Measurements from ENCODE around the gene MRC2. TPM values are rescaled to one million over a fixed set of nuclear protein-coding genes. Genes with fewer than 3 reads are reported as not detected.

MRC2 gene
- polyA plus RNA-seq, 2 of the 4 experiments (the other 2 are of a cell fraction), result 20.2 to 57.3 TPM

DNA sequence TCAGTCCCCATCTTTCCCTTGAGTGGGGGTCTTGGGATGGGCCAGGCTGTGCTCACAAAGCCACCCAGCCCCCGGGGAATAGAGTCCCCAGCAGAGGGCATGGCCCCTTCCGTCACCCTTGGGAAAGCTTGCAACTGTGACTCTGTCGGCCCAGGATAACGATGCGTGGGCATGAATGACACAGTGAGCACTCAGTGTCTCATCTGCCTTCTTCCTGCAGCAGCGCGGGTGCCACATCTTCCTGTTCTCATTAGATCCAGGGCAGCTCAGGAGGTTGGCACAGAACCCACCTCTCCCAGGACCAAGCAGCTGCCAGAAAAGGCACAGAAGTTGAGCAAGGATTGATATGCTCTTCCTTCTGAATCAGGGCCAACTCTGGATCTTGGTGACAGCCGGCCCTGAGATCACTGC is 84.7 kb downstream of the MRC2 start (continued):
- TF ChIP-seq, protein P1, sequence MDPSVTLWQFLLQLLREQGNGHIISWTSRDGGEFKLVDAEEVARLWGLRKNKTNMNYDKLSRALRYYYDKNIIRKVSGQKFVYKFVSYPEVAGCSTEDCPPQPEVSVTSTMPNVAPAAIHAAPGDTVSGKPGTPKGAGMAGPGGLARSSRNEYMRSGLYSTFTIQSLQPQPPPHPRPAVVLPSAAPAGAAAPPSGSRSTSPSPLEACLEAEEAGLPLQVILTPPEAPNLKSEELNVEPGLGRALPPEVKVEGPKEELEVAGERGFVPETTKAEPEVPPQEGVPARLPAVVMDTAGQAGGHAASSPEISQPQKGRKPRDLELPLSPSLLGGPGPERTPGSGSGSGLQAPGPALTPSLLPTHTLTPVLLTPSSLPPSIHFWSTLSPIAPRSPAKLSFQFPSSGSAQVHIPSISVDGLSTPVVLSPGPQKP (IDR thresholded peaks at IDR 0.05; ENCODE audit: low read depth, low read length), result no peak

DNA sequence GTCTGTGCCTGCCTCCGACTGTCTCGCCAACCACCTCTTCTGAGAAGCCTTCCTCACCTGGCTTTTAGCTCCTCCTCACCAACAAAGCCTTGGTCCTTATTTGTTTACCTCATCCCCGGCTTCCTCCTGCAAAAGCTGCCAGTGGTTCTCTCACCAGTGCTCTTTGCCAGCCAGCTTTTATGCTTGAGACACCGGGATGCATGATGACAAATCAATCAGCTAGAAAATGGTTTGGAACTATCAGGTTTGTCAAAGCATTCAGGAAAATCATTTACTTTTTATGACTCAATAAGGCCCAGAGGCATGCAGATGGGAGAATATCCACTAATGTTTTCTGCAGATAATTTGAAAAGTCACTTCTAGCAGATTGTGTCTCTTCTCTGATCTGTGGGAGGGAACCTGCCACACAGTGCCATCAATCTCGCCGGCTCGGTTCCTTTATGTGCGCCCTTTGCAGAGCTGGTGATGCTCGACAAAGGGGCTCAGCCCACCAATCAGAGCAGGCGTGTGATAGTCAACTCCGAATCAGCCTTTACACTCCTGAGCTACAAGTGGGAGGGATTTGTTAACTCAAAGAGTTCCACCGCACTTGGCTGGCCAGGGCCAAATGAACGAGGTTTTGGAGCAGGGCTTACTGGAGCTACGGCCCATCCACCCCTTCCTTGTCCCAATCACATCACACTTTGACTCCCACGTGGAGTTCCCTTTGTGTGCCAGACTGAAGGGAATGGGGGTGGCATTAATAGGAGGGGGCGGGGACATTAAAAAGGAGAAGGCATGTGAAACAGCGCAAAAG is 85.8 kb downstream of the MRC2 start:
- WGBS (ENCODE audit: missing lambda C conversion rate), result 84% methylated on average over 17 of the region's 17 CpGs

DNA sequence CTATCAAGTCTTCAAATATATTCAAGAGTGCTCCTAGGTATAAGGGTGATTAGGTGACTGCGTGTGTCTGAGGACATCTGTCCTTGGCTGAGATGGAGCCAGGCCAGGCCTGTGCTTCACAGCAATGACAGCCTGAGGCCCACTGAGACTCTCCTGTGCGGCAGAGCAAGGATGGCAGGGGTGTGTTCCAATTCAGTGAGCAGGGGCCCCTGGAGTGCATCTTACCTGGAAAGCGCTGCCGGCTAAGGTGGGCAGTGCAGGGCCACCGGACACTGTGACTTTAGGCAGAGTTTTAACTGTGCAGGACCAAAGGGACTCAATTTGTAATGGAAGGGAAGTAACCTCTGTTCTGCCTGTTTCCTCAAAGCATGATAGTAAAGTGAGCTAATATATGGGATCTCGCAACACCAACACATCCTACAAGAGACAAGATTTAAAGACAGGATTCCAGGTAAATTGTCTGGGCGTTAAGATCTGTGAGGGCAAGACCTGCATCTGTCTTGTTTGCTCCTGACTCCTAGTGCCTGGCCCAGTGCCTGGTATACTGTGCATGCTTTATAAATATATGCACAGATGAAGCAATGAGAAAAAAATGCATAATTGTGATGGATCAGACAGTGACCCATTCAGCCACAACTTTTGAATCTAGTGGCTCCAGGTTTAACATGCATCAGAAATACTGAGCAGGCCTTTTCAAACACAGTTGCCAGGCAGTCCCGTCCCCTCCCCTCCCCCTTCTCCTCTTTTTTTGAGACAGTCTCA is 86.7 kb downstream of the MRC2 start:
- POLR2A ChIA-PET, result no interaction called here
- WGBS (ENCODE audit: missing lambda C conversion rate), result 88% methylated on average over 7 of the region's 8 CpGs
- H3K4me1 ChIP-seq, result 0 out of 3 replicates have a peak, but pooled peaks cover 9% of the 10 kb centered on the region
- peak overlapping the region in 1 of 2 experiments; percentile 20; a peak in 1 of 6 replicates for H3K27ac ChIP-seq
- no peak overlapping the region for H3K4me2 ChIP-seq
- DNase-seq (ENCODE audit: low read depth in 1 of 2, low spot score in 1 of 2), result no peak
- H3K9me3 ChIP-seq, result peaks cover 3% of the 10 kb centered on the region; the same call in 1 of the 3 replicates
- CTCF ChIA-PET, result interaction anchor here (1.1 to 4.5 kb wide), 7 partner anchors 9 to 254 kb away, joined by 3 to 23 read pairs (median 5); no protein-coding TSS in a partner anchor
- FAIRE-seq, result no peak
- TF ChIP-seq ESRRA (IDR thresholded peaks at IDR 0.05; ENCODE audit: borderline replicate concordance, low read length) (no peak), CEBPB (IDR thresholded peaks at IDR 0.05) (no peak), HOXA7 (CRISPR knock-in tag; IDR thresholded peaks at IDR 0.05) (no peak), JUNB (IDR thresholded peaks at IDR 0.05) (no peak), TP53 (CRISPR knock-in tag; IDR thresholded peaks at IDR 0.05) (no peak), NFE2L2 (conservative IDR thresholded peaks at IDR 0.05; ENCODE audit: low read length) (no peak), HOXB13 (CRISPR knock-in tag; IDR thresholded peaks at IDR 0.05; ENCODE audit: low read depth) (no peak), FOXS1 (CRISPR knock-in tag; IDR thresholded peaks at IDR 0.05) (no peak), MAZ (IDR thresholded peaks at IDR 0.05; ENCODE audit: borderline replicate concordance, low read depth, low read length) (no peak), NPAS2 (CRISPR knock-in tag; IDR thresholded peaks at IDR 0.05; ENCODE audit: borderline replicate concordance) (no peak), MYC (IDR thresholded peaks at IDR 0.05; ENCODE audit: borderline replicate concordance, low read length) (no peak), MAFK (IDR thresholded peaks at IDR 0.05; ENCODE audit: partially characterized antibody) (no peak), NR3C1 (IDR thresholded peaks at IDR 0.05) (no peak), KDM1A (IDR thresholded peaks at IDR 0.05; ENCODE audit: low read depth) (no peak), EHMT2 (IDR thresholded peaks at IDR 0.05; ENCODE audit: low read depth) (no peak), ZSCAN20 (CRISPR knock-in tag; IDR thresholded peaks at IDR 0.05) (no peak)
- TF ChIP-seq, protein P2, sequence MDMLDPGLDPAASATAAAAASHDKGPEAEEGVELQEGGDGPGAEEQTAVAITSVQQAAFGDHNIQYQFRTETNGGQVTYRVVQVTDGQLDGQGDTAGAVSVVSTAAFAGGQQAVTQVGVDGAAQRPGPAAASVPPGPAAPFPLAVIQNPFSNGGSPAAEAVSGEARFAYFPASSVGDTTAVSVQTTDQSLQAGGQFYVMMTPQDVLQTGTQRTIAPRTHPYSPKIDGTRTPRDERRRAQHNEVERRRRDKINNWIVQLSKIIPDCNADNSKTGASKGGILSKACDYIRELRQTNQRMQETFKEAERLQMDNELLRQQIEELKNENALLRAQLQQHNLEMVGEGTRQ (IDR thresholded peaks at IDR 0.05), result no peak
- TF ChIP-seq, protein P3, sequence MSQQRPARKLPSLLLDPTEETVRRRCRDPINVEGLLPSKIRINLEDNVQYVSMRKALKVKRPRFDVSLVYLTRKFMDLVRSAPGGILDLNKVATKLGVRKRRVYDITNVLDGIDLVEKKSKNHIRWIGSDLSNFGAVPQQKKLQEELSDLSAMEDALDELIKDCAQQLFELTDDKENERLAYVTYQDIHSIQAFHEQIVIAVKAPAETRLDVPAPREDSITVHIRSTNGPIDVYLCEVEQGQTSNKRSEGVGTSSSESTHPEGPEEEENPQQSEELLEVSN (IDR thresholded peaks at IDR 0.05; ENCODE audit: borderline replicate concordance, low read depth), result no peak
- TF ChIP-seq, protein P4, sequence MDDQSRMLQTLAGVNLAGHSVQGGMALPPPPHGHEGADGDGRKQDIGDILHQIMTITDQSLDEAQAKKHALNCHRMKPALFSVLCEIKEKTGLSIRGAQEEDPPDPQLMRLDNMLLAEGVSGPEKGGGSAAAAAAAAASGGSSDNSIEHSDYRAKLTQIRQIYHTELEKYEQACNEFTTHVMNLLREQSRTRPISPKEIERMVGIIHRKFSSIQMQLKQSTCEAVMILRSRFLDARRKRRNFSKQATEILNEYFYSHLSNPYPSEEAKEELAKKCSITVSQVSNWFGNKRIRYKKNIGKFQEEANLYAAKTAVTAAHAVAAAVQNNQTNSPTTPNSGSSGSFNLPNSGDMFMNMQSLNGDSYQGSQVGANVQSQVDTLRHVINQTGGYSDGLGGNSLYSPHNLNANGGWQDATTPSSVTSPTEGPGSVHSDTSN (IDR thresholded peaks at IDR 0.05), result no peak
- ATAC-seq, result no peak
- no peak overlapping the region for H3K4me3 ChIP-seq

More for the DNA sequence above, 85.8 kb downstream of the MRC2 start:
- Histone ChIP-seq H3K4me2 (no peak overlapping the region), H3K4me3 (no peak overlapping the region), H3K4me1 (0 out of 3 replicates have a peak, but pooled peaks cover 9% of the 10 kb centered on the region), H3K9me3 (peaks cover 11% of the 10 kb centered on the region), H3K27ac (no peak overlapping the region)
- FAIRE-seq (no peak), ATAC-seq (no peak), DNase-seq (ENCODE audit: low read depth in 1 of 2, low spot score in 1 of 2) (no peak)
- ChIA-PET CTCF (interaction anchor here (0.9 to 4.5 kb wide), 8 partner anchors 8 to 694 kb away, joined by 3 to 23 read pairs (median 5); no protein-coding TSS in a partner anchor), POLR2A (no interaction called here)
- no peak for TF ChIP-seq TFCP2L1 (CRISPR knock-in tag; IDR thresholded peaks at IDR 0.05)
- TF ChIP-seq EP300 (IDR thresholded peaks at IDR 0.05), result no peak
- TF ChIP-seq POLR2A (IDR thresholded peaks at IDR 0.05; ENCODE audit: low read length), result no peak
- no peak for TF ChIP-seq JUNB (IDR thresholded peaks at IDR 0.05)
- TF ChIP-seq, protein P1 (IDR thresholded peaks at IDR 0.05; ENCODE audit: low read depth, low read length), result no peak
- TF ChIP-seq EHF (CRISPR knock-in tag; IDR thresholded peaks at IDR 0.05), result no peak
- TF ChIP-seq, protein P3 (IDR thresholded peaks at IDR 0.05; ENCODE audit: borderline replicate concordance, low read depth), result no peak
- TF ChIP-seq, protein P5, sequence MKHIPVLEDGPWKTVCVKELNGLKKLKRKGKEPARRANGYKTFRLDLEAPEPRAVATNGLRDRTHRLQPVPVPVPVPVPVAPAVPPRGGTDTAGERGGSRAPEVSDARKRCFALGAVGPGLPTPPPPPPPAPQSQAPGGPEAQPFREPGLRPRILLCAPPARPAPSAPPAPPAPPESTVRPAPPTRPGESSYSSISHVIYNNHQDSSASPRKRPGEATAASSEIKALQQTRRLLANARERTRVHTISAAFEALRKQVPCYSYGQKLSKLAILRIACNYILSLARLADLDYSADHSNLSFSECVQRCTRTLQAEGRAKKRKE (CRISPR knock-in tag; IDR thresholded peaks at IDR 0.05; ENCODE audit: low read depth), result no peak
- TF ChIP-seq CBX2 (IDR thresholded peaks at IDR 0.05; ENCODE audit: borderline replicate concordance, low read depth), result no peak
- TF ChIP-seq CEBPB (IDR thresholded peaks at IDR 0.05), result no peak

Data from A549 (cell line).